ENCODE measurements around the gene CBX3.
"Not testable (repeated sequence)": the region's sequence is repeated elsewhere in the genome, so short reads cannot be mapped to it uniquely, and the experiment has no call there.

CBX3 gene

GRCh38 chr7:26201247-26202018 lies at the start of gene CBX3:
Gene CBX3, plus strand, starts transcription at chr7:26201745. Its CDS starts 1,254 bp downstream, at chr7:26202999.
- DNase-seq: peak in 57 of 58 donors; percentile 45 to 94 (median 85)

GRCh38 chr7:26151953-26152781 lies 49.4 kb upstream of the CBX3 start, which contains the start of gene NFE2L3:
Gene NFE2L3, plus strand, starts transcription at chr7:26152198. Its CDS starts 301 bp downstream, at chr7:26152499.
- DNase-seq: peak in 50 of 58 donors; percentile 5 to 81 (median 54)

GRCh38 chr7:26152782-26153240 lies 48.7 kb upstream of the CBX3 start:
- DNase-seq: not testable (repeated sequence)

GRCh38 chr7:26153241-26153822 lies 48.2 kb upstream of the CBX3 start:
- DNase-seq: no peak

GRCh38 chr7:26153823-26154783 lies 47.4 kb upstream of the CBX3 start:
- peak in 1 of 58 donors; percentile 10 for DNase-seq

GRCh38 chr7:26155531-26156375 lies 45.8 kb upstream of the CBX3 start:
- DNase-seq: no peak

- no peak for DNase-seq
Measured at GRCh38 chr7:26156451-26157420, 44.8 kb upstream of the CBX3 start.

GRCh38 chr7:26157520-26158105 lies 43.9 kb upstream of the CBX3 start:
- DNase-seq: no peak

- DNase-seq: no peak
Measured at GRCh38 chr7:26159243-26159642, 42.3 kb upstream of the CBX3 start.

GRCh38 chr7:26160896-26161295 lies 40.6 kb upstream of the CBX3 start:
- DNase-seq: no peak

GRCh38 chr7:26162431-26162830 lies 39.1 kb upstream of the CBX3 start:
- DNase-seq: no peak

- not testable (repeated sequence) for DNase-seq
Measured at GRCh38 chr7:26163804-26164203, 37.7 kb upstream of the CBX3 start.

- no peak for DNase-seq
Measured at GRCh38 chr7:26165950-26166683, 35.4 kb upstream of the CBX3 start.

- DNase-seq: no peak
Measured at GRCh38 chr7:26166684-26167266, 34.8 kb upstream of the CBX3 start.

- no peak for DNase-seq
Measured at GRCh38 chr7:26167303-26167934, 34.1 kb upstream of the CBX3 start.

- DNase-seq: no peak
Measured at GRCh38 chr7:26168458-26169023, 33.0 kb upstream of the CBX3 start.
